HT-29 (cell line): Measurements from ENCODE around the gene MMS19. TPM values are rescaled to one million over a fixed set of nuclear protein-coding genes. Genes with fewer than 3 reads are reported as not detected.

Experiments used
- DNase-seq: peaks from one replicate; pipeline ENCODE4 v3.0.0-alpha.2; 2015; ENCODE audit warnings: low spot score
- total RNA-seq: library from RNA; depleted of rRNA; stranded (reverse); fragments of >200 nt; shearing (Covaris generic); gene quantifications from 2 replicates; pipeline ENCODE4 v1.2.3, GENCODE V29; 2014

MMS19 gene
- total RNA-seq, 1 experiment from 2014 or later: 78.7 TPM

DNA sequence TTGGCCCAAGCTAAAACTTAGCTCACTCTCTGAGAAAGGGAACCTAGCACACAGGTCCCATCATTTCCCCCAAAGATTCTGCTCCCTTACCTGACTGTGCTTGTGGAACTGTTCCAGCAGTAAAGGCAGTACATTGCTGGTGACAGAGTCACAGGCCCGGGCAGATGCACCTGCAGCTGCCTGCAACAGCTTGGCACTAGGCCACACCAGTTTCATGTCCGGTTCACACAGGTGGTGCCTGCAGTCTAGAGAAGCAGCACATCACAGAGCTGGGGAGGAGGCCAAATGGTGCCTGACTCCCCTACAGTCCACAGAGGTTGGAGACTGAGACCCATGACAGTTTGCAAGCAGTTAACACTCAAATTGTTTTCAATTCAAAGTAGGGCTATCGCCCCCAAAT is 30.1 kb downstream of the MMS19 start:
- no peak for DNase-seq

DNA sequence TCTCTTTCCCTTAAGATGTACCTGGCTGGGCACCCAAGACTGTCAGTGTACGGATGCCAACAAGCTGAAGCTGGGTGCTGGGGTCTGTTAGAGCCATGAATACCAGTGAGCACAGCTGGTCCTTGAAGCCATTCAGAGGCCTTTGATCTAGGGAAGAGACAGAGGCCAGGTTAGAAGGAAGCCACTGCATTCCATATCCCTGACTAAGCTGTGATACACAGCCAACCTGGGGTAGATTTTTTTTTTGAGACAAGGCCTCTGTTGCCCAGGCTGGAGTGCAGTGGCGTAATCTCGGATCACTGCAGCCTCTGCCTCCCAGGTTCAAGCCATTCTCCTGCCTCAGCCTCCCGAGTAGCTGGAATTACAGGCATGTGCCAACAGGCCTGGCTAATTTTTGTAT is 31.5 kb downstream of the MMS19 start:
- no peak for DNase-seq

DNA sequence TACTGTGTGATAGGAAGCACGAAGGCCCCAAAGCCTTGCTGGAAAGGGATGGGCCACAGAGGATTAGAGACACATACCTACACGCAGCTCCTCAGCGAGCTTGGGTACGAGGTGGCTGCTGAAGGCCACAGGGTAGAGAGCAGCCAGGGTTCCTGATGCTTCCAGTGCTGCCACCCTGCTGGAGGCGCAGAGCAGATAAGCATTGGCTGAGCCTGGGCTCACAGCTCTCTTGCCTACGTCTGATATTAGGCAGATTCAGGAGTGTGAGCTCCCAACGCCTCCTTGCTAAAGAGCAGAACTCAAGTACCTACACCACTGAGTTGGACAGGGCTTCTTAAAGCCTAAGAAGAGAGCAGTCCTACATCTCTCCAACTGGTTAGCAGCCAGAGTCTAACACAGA is 32.2 kb downstream of the MMS19 start:
- no peak for DNase-seq

DNA sequence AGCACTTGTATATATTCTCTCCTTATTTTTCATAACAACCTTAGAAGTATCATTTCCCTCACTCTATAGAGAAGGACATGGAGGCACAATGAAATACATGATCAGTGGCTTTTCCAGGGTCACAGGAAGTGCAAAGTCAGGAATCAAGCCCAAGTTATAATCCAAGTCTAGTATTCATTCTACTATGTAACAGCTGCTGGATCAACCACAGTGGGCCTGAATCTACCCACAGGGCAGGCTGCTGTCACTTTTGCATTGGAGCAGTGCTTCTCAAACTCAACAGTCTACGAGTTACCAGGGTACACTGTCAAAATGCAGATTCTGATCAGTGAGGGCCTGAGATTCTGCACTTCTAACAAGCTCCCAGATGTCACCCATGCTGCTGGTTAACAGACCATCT is 34.0 kb downstream of the MMS19 start:
- no peak for DNase-seq

DNA sequence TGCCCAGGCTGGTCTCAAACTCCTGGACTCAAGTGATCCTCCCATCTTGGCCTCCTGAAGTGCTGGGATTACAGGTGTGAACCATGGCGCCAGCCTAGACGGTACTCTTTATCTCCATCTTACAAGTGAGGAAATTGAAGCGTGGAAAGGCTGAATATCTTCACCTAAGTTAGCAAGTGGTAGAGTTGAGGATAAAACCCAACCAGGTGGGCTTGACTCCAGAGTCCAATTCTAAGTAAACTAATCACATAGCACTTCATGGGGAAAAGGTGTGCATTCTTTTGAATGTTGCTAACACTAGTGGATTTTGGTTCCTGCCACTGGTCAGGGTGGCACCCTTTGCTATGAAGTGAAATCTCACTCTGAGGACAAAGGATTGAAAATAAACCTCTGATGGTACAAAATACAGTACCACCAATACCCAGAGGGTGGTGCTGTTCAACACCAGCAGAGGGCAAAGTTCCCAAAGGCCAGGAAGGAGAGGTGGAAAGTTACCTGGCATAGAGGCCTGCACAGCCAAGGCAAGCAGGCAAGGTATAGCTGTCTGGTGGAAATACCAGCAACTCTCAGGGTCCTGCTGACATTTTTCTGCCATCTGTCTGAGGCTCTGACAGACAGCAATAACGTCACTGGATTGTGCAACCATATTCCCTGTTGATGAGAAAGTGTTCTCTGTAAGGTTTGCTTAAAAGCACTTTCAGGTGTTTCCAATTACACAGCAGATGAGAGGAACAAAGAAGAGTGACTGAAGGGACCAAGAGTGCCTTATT is 34.7 kb downstream of the MMS19 start:
- peak; percentile 78 for DNase-seq

DNA sequence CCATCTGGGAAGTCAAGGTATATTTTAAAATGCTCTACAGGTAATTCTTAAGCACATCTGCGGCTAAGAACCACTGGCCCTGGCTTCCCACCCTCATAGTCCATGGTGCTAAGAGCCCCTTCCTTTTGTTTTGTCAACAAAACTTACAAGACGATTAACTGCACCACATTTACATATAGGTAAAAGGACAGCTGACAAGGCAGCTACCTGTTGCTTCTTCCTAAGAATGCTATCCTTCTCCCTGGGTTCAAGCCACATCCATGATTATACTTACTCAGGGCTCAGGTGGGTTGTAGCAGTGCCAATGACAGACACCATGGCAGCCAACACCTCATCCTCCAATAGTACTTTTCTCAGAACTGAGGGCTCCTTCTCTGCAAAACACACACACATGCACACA is 35.9 kb downstream of the MMS19 start:
- DNase-seq: no peak

DNA sequence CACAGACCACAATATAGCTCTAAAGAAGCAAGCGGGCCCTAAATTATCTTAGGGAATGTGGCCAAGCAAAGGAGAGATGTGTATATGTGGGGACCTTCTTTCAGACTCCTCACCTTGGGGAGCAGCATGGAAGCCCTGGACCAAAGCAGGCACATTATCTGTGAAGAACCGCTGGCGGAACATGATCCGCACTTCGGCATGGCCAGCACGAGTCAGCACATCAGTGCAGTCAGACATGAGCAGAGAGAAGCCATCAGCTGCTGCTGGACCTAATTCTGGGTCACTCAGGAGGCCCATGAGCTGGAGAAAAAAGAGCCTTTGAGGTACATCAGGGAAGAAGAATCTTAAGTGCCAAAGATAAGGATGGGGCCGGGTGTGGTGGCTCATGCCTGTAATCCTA is 38.3 kb downstream of the MMS19 start:
- DNase-seq: no peak

DNA sequence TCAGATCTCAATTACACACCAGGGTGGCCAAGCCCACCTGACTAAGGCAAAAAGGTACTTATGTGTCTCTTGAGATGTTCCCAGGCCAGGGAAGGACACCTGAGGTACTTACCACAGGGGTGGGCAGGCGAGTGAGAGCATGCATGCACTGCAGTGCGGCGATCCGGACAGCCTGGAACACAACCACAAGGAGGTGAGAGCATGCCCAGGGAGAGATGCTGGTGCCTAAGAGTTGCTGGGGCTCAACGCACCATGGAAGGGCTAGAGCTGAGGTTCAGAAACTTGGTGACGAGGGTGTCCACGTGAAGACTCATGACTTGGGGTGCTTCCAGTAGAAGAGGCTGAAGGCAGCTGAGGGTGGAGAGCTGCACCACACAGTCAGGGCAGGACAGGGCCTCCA is 39.1 kb downstream of the MMS19 start:
- no peak for DNase-seq

DNA sequence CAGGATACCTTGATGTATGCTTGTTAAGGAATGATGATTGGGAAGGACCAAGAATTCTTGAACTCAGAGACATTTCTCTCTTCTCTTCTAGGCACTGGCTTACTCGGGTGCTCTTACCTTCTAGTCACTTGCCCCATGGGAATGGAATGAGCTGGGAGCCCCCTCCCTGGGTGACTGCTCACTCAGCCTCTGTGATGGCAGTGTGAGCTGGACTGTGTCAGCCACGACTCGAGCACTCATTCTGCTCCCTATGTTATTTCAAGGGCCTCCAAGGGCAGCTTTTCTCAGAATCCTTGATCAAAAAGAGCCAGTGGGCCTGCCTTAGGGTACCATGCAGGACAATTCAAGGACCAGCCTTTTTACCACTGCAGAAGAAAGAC is 41.5 kb downstream of the MMS19 start:
- DNase-seq: no peak

DNA sequence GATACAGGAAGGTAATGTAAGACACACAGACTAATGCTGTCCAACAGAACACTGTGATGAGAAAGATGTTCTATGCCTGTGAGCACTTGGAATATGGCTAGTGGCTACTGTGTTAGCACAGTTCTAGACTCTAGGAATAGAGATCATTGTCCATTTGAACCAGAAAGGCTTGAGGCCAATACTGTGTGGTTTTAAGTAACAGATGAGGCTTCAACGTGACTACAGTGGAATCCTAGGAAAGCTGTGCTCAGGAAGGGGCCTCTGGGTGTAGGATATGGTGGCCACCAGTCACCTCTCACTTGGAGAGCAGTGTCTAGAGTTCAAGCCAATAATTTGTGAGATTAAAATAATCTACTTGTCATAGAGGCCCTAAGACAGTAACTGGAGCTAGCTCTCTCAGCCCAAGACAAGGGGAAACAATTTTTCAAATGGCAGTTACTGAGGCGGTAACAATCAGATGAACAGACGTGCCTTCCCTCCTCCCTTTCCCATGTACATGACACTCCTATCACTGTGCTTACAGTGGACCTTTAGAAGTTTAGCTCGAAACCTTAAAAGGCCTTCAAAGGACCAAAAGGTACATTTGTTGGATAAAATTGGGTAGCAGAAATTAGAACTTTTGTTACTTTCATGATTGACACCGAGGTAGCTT is 42.1 kb downstream of the MMS19 start:
- DNase-seq: no peak

DNA sequence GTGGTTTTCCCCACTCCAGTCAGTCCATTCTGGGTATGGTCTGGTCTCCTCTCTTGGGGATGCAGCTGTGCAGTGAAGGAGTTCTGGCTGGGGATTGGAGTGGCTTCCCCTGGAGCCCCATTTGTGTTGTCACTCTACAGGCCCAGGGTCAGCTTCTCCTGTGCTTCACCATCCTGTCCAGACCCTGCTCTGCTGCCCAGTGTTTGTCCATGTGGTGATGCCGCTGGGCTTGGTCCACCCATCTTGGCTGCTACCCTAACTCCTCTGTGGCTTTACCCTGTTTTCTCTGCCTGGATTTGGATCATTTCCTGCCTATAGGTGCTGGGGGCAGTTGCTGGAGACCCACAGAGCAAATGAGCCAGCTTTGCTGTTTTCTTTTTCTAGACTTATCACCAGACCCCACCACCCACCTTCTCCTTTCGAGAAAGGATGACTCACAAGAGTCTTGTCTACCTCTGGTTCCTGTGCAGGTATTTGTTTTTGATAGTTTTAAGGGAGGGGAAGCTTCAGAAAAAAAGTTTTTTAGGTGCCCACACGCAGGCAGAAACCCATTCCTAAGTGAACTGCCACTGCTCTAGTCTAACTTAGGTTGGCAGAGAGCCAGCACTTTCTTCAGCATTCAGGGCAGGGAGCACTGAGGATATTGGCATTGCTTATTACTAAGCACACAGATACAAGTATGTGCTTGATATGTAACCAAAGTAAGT is 43.7 kb downstream of the MMS19 start:
- DNase-seq: peak; percentile 24

DNA sequence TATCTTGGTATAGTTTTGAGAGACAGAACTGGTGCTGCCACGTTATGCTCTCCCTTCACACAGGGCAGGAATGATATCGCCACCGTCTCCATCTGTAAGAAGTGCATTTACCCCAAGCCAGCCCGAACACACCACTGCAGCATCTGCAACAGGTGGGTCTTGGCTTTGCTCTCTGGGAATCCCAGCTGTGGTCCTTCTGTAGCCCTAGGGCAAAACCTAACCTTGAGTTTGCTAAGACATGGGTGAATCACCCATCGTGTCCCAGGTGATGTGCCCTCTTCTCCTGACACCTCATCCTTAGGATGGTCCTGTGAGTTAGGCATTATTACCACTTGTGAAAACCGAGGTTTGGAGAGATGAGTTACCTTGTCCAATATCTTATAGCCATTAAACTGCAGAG is 45.9 kb downstream of the MMS19 start:
- no peak for DNase-seq

DNA sequence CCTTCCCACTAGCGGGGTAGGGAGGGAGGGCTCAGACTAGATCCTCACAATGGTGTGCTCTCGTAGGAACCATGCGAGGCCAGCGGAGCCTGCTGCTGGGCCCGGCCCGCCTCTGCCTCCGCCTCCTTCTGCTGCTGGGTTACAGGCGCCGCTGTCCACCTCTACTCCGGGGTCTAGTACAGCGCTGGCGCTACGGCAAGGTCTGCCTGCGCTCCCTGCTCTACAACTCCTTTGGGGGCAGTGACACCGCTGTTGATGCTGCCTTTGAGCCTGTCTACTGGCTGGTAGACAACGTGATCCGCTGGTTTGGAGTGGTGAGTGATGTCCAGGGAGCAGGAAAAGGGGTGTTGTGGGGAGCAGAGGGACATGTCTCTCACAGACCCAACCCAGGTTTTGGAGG is 46.6 kb downstream of the MMS19 start:
- no peak for DNase-seq

DNA sequence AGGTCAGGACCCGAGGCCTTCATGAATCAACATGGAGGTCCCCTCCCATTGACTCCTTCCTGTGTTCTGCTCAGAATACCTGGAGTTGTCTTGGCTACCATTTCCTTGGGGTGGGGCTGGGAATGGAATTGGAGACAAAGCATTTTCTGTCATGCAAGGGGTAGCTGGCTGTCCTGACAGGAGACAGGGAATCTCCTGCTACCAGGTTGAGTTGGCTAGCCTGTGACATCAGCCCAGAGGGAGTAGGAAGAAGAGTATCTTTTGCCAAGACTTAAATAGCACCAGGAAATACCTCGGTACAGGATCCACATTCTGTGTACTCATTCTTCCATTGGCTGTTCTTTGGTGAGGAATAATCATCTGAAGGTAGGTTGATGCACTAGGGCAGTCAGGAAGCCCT is 47.4 kb downstream of the MMS19 start:
- DNase-seq: no peak

DNA sequence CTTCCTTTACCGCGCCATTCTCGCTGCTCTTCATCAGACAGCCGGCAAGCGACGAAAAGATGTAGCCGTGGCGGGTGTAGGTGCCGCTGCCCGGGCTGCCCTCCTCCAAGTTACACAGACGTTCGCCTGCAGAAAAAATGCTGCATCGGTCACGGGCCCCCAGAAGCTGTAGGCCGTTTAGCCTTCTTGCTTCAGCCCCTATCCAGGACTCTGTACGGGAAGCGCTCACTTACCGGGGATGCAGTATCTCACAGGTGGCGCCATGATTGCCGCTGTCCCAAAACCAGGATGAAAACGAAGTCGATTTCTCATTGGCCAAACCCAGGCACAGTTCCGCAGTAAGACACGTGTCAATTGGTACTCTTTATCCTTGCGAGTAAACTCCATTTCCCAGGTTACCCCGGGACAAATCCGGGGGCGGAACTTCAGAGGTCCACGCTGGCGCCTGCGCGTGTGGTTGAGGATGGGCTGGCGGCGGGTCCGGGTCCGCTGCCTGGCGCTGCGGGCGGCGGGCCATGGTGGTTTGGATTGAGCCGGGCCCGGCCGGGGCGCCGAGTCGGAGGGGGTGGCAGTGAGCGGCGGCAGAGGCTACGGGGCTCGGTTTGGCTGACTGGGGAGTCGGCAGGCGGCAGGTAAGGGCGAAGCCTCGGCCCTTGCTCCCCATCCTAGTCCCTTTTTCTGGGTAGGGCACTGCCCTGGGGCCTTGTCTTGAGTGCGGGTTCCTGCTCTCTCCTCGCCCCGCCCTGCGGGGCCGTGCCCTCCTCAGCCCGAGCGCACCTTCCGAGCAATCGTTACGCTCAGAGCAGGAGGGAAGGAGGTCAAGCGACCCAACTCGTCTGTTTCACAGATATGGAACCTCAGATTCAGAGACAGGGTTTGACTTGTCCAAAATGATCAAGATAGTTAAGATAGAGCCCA is 52.2 kb downstream of the MMS19 start, which contains the start of the genes EXOSC1 and ZDHHC16:
TSS of gene EXOSC1 (minus strand) at position 285 of the 918 bp plus-strand sequence. CDS start at position 264, 21 bp downstream.
TSS of gene ZDHHC16 (plus strand) at position 454 of the 918 bp plus-strand sequence. CDS start 5,501 bp downstream, outside the sequence.
- DNase-seq: peak; percentile 89

DNA sequence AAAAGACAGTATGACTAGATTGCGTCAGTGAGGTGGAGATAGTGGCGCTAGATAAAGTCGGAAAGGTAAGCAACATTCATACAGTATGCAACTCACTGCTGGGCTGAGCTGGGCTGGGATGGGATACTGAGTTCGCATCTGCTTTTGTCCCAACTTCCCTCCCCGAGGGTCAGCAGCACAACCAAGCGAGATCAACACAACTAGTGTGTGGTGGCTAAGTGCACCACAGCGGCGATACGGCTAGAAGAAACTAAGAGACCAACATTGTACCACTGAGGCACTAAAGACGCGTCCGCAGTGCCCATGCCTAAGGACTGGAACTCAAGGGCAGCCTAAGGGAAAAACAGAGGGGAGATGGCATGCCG is 52.9 kb downstream of the MMS19 start:
- no peak for DNase-seq

DNA sequence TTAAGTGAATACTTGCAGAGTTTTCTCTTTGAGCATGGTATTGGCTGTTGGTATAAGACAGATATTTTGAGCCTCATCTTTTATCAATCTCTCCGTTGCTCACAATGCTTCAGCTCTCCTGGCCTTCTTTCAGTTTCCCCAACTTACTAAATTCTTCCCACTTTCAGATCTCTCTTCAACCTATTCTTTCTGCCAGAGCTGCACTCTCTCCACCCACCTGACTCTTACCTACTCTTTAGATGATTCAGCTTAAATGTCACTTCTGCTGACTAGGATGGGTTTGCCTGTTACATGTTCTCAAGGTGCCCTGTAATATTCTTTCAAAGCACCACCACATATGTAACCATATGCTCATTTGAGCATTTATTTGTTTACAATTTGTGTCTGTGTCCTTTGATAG is 54.0 kb downstream of the MMS19 start:
- no peak for DNase-seq

DNA sequence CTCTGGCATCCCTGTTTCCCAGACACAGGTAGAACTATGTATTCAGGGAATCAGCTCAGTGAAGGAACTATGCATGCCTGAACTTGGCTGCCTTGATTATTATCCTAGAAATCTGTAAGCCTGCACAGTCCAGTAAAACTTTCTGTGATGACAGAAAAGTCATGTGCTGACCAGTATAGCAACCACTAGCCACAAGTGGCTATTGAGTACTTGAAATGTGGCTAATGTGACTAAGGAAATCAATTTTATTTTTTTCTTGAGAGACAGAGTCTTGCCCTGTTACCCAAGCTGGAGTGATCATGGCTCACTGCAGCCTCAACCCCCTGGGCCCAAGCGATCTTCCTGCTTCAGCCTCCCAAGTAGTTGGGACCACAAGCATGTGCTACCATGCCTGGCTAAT is 55.9 kb downstream of the MMS19 start:
- DNase-seq: no peak

DNA sequence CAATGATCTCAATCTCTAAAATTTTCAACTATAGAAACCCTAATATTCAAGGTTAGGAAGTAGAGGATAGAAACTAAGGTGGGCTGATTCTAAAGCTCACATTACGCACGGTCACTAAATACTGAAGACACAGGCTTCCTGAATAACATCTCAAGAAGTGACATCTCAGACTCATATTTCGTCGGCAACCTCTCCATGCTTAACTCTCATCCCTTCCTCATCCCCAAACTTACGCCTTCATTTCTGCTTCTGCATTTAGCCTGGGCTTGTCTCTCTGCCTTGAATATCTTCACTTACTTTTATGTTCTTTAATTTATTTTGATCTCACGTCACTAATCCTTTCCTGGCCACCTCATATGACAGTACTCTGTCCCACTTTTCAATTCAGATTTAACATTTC is 63.0 kb downstream of the MMS19 start:
- DNase-seq: no peak

DNA sequence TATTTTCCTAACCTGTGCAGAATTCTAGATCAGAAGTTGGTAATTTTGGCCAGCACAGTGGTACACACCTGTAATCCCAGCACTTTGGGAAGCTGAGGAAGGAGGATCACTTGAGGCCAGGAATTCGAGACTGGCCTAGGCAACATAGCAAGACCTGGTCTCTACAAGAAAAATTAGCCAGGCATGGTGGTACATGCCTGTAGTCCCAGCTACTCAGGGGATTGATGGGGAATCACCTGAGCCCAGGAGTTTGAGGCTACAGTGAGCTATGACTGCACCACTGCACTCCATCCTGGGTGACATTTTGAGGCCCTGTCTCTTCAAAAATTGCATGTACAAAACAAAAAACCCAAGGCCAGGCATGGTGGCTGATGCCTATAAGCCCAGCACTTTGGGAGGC is 63.7 kb downstream of the MMS19 start:
- no peak for DNase-seq

DNA sequence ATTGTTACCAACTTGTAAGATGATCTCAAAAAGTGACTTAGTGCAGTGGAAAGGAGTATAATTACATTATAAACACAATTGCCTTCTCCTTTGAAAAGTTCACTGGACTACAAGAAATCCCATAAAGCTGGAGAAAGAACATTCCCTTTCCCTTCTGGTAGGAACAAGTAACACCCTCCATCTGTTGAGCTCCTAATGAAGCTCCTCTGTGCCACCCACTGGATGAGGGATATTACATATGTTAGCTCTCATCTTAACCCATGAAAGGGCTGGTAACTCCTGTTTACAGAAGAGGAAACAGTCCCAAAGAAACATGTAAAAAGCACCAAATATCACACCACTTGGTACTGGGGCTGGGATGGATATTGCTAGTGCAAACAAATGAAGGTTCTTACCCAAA is 64.2 kb downstream of the MMS19 start:
- DNase-seq: peak; percentile 16

DNA sequence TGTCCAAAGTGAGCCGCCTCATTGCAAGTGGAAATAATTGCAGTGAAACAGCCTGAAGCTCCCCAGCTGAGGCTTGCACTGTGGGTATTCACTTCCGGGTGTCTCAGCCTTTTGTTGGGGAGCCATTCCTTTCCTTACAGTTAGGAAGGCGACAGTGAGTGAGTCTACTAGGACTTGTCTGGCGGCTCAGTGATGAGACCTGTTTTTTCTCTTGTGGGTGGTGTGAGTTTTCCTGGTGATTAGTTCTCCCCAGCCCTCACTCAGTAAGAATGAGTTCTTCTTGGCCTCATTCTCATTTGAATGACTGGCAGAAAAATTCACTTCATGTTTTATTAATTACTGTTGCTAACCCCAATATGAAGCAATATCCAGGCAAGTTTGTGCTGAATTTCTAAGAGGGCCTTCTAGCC is 69.6 kb downstream of the MMS19 start:
- DNase-seq: no peak
